Mammary epithelial cell (primary cell): ENCODE measurements around the gene TRIML2.

ENCODE experiments used
- CTCF ChIP-seq, 2 donors: IDR thresholded peaks in 1 of 2; conservative IDR thresholded peaks in 1 of 2; 2 replicates each; pipeline ENCODE4 v1.5.1; 2011 to 2012; ENCODE audit warnings: inconsistent platforms in 2 of 2, low read length in 2 of 2, mild to moderate bottlenecking in 2 of 2, control low read depth in 1 of 2, low read depth in 1 of 2; ENCODE audit not compliant: insufficient read depth in 1 of 2; ENCODE audit errors: extremely low read depth in 1 of 2
- EZH2 ChIP-seq: IDR thresholded peaks from 2 replicates; pipeline ENCODE4 v1.6.1; 2012; ENCODE audit warnings: low read length, inconsistent platforms, borderline replicate concordance

GRCh38 chr4:188106454-188106853 is 2.9 kb downstream of the TRIML2 start:
- TF ChIP-seq CTCF (conservative IDR thresholded peaks at IDR 0.05 in 1 of 2, IDR thresholded peaks at IDR 0.05 in 1 of 2; ENCODE audit: extremely low read depth in 1 of 2, insufficient read depth in 1 of 2, low read depth in 1 of 2, low read length in 2 of 2): no peak
- no peak for TF ChIP-seq EZH2
